Stomach (tissue), 9 donors: ENCODE measurements around the gene SLC4A1AP. TPM values are rescaled to one million over a fixed set of nuclear protein-coding genes. Genes with fewer than 3 reads are reported as not detected.

Source experiments
- DNase-seq, 2 donors: peaks; one replicate each; pipeline versions ENCODE4 v3.0.0 to v3.0.0-alpha.2; 2013 to 2019
- H3K27ac ChIP-seq, 5 donors: fragments of 200-600 bp in 4 of 5; sonication (generic) in 4 of 5; one replicate each; pipeline ENCODE4 v1.5.1; 2013 to 2019; ENCODE audit warnings: mild to moderate bottlenecking in 1 of 5, moderate library complexity in 1 of 5
- H3K27me3 ChIP-seq, 3 donors: fragments of 200-600 bp; sonication (generic); one replicate each; pipeline ENCODE4 v1.5.1; 2017 to 2019; ENCODE audit warnings: mixed run types in 1 of 3
- H3K36me3 ChIP-seq, 4 donors: fragments of 200-600 bp; sonication (generic); 1 replicate in 3 of 4; 2 replicates in 1 of 4; pipeline ENCODE4 v1.5.1; 2016 to 2019
- H3K4me1 ChIP-seq, 4 donors: fragments of 200-600 bp; sonication (generic); one replicate each; pipeline ENCODE4 v1.5.1; 2016 to 2019
- H3K4me3 ChIP-seq, 4 donors: fragments of 200-600 bp; sonication (generic) in 3 of 4; one replicate each; pipeline ENCODE4 v1.5.1; 2016 to 2019; ENCODE audit warnings: mild to moderate bottlenecking in 1 of 4
- H3K9me3 ChIP-seq, 4 donors: fragments of 200-600 bp; sonication (generic); one replicate each; pipeline ENCODE4 v1.5.1; 2016 to 2019
- EP300 ChIP-seq: sonication (generic); formaldehyde crosslinking; IDR thresholded peaks from one replicate; pipeline ENCODE4 v1.6.1; 2017; ENCODE audit warnings: antibody characterized with exemption
- POLR2A ChIP-seq, 4 donors: fragments of 450-650 bp; IDR thresholded peaks; one replicate each; pipeline ENCODE4 v1.6.1; 2016; ENCODE audit warnings: antibody characterized with exemption in 4 of 4, control low read depth in 2 of 4, mild to moderate bottlenecking in 1 of 4, moderate library complexity in 1 of 4
- POLR2AphosphoS5 ChIP-seq, 3 donors: sonication (generic); formaldehyde crosslinking; IDR thresholded peaks; one replicate each; pipeline ENCODE4 v1.6.1; 2016; ENCODE audit warnings: antibody characterized with exemption in 3 of 3
- WGBS, 5 donors: extraction: QIAGEN DNeasy Blood & Tissue Kit in 3 of 5; methylation state at CpG; one replicate each; pipeline versions ENCODE4 v1.1.5 to v1.1.7; 2013 to 2018; 5-methylcytosine and 5-hydroxymethylcytosine counted together
- intact Hi-C: fragments of 100-400 bp; cut with DNase I; formaldehyde crosslinking; loops from one replicate; pipeline ENCODE4 v1.15.1; 2023; ENCODE audit warnings: low total_unique reads
- polyA plus RNA-seq, 3 donors: library from polyadenylated mRNA; stranded (reverse); fragments of 200-250 nt; gene quantifications; one replicate each; pipeline ENCODE4 v1.2.3, GENCODE V29; 2013
- total RNA-seq, 5 donors: library from RNA; depleted of rRNA; stranded (reverse); fragments of >200 nt; gene quantifications; one replicate each; pipeline versions ENCODE4 v1.1.0 to v1.2.3, GENCODE V29; 2014 to 2016
- TF ChIP-seq, protein P1 (sequence below), 7 experiments: fragments of 450-650 bp in 4 of 7; fragments of 200-600 bp in 3 of 7; sonication (generic) in 3 of 7; IDR thresholded peaks; one replicate each; pipeline ENCODE4 v1.5.1; 2016 to 2019; ENCODE audit warnings: antibody characterized with exemption in 7 of 7, control low read depth in 2 of 7, mild to moderate bottlenecking in 1 of 7
- donor health status: healthy with polysubstance abuse.
- donor health status: Bipolar disorder and iron deficiency.
- donor health status: healthy.

Gene SLC4A1AP
- total and polyA plus RNA-seq, 8 donors = 11.2 to 58.9 (median 26.0) TPM

DNA sequence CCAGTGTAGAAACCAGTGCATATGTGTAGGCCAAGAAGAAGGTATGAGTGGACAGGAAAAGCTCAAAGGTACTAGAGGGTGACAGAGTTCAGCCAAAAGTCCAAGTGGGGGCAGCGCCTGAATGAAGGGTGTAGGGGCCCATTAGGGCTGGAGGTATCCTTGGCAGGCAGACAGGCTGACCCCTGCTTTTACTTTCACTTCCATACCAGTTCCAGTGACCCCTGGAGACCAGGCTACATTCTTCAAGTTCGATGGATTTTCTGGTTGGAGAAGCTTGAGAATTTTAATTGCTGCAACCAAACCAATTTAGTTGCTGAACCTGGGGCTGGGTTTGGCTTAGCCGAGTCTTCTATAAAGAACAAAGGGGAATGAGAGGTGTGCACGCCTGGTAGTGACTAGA is 65.5 kb downstream of the SLC4A1AP start:
- DNase-seq = no peak
- H3K36me3 ChIP-seq = no peaks in the 10 kb centered on the region
- 46 to 65% (median 51%) methylated on average over 4 of the region's 4 CpGs for WGBS, 5 donors
- H3K4me1 ChIP-seq = peaks cover 0 to 29% (median 12%) of the 10 kb centered on the region in 4 donors
- H3K27me3 ChIP-seq = no peaks in the 10 kb centered on the region
- no peak overlapping the region for H3K4me3 ChIP-seq
- intact Hi-C loops = no loop called here
- TF ChIP-seq POLR2AphosphoS5 (IDR thresholded peaks at IDR 0.05) = no peak
- TF ChIP-seq EP300 = no peak
- no peak for TF ChIP-seq POLR2A (IDR thresholded peaks at IDR 0.05)
- TF ChIP-seq, protein P1, sequence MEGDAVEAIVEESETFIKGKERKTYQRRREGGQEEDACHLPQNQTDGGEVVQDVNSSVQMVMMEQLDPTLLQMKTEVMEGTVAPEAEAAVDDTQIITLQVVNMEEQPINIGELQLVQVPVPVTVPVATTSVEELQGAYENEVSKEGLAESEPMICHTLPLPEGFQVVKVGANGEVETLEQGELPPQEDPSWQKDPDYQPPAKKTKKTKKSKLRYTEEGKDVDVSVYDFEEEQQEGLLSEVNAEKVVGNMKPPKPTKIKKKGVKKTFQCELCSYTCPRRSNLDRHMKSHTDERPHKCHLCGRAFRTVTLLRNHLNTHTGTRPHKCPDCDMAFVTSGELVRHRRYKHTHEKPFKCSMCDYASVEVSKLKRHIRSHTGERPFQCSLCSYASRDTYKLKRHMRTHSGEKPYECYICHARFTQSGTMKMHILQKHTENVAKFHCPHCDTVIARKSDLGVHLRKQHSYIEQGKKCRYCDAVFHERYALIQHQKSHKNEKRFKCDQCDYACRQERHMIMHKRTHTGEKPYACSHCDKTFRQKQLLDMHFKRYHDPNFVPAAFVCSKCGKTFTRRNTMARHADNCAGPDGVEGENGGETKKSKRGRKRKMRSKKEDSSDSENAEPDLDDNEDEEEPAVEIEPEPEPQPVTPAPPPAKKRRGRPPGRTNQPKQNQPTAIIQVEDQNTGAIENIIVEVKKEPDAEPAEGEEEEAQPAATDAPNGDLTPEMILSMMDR (IDR thresholded peaks at IDR 0.05) = no peak
- no peaks in the 10 kb centered on the region for H3K9me3 ChIP-seq
- peak overlapping the region in 4 of 5 donors; percentile 26 to 81 (median 66) for H3K27ac ChIP-seq

DNA sequence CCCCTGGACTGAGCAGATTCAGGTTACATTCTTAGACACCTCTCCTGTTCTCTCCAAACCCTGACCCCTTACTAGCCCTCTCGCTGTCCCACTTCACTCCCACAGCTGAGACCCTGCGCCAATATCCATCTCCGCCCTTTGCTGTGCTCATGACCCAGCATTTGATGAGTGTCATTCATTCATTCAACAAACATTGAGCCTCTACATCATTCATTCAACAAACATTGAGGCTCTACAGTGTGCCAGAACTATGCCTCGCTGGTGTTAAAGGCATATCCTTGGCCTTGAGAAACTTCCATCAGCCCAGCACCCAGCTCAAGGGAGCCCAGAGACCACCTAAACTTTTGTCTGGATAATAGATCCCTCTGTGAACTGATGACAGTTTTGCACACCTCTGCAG is 65.9 kb downstream of the SLC4A1AP start:
- intact Hi-C loops = no loop called here
- H3K27ac ChIP-seq = peak overlapping the region in 4 of 5 donors; percentile 26 to 81 (median 66)
- H3K4me3 ChIP-seq = no peak overlapping the region
- H3K4me1 ChIP-seq = peaks cover under 1 to 26% (median 12%) of the 10 kb centered on the region in 4 donors
- WGBS, 5 donors = 92 to 98% (median 96%) methylated on average over 4 of the region's 4 CpGs
- no peaks in the 10 kb centered on the region for H3K9me3 ChIP-seq
- TF ChIP-seq EP300 (no peak), POLR2A (IDR thresholded peaks at IDR 0.05) (no peak), POLR2AphosphoS5 (IDR thresholded peaks at IDR 0.05) (no peak)
- TF ChIP-seq, protein P1 (IDR thresholded peaks at IDR 0.05) = no peak
- no peaks in the 10 kb centered on the region for H3K27me3 ChIP-seq
- no peak for DNase-seq
- H3K36me3 ChIP-seq = no peaks in the 10 kb centered on the region

DNA sequence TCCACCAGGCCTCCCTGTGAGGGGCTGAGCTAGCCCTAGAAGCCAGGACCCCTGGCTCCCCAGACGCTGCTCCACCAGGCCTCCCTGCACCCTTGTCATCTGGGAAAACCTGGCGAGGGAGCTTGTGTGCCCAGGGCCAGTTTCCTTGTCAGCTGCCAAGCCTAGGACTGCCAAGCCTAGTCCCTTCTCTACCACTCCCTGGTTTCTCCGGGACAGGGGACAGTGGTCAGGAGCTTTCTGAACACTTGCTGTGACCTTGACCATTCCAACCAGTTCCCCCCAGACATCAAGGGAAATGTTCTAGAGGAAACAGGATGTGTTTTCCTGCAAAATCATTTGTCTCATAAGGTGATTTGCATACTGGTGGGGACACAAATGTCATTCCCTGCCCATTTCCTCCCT is 66.6 kb downstream of the SLC4A1AP start:
- DNase-seq = peak in 1 of 2 donors; percentile 67
- no peaks in the 10 kb centered on the region for H3K9me3 ChIP-seq
- intact Hi-C loops = no loop called here
- 30 to 48% (median 33%) methylated on average over 2 to 3 of the region's 3 CpGs for WGBS, 5 donors
- no peak for TF ChIP-seq POLR2A (IDR thresholded peaks at IDR 0.05)
- TF ChIP-seq, protein P1 (IDR thresholded peaks at IDR 0.05) = no peak
- no peak for TF ChIP-seq POLR2AphosphoS5 (IDR thresholded peaks at IDR 0.05)
- H3K27ac ChIP-seq = peak overlapping the region; percentile 1 to 81 (median 57)
- no peak overlapping the region for H3K4me3 ChIP-seq
- H3K27me3 ChIP-seq = no peaks in the 10 kb centered on the region
- peaks cover 7 to 29% (median 15%) of the 10 kb centered on the region in 4 donors for H3K4me1 ChIP-seq
- no peaks in the 10 kb centered on the region for H3K36me3 ChIP-seq

DNA sequence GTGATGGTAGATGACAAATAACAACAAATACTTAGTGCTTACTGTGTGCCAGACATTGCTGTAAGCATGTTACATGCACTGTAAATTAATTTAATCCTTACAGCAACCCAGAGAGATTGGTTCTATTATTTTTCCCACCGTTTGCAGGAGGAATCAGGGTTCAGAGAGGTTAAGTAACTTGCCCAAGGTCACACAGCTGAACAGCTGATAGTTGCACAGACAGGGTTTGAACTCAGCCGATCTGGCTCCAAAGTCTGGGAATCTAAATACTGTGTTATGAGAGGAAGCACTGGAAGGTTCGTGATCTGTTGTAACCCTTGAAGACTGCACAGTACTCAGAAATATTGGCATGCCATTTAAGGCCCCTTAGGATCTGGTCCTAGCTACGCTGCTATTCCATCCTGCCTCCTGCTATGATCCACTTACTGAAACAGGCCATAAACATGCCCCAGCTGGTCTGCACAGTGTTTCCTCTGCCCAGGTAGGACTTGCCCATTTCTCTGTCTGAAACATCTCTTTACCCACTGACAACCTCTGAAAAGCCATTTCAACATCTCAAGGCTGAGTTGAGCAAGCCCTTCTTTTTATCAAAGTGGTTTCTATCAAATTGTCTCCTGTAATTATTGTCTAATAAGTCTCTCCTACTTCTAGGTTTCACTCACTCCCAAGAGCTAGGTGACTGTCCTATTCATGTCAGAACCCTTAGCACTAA is 67.4 kb downstream of the SLC4A1AP start:
- no peak for TF ChIP-seq EP300
- TF ChIP-seq, protein P1 (IDR thresholded peaks at IDR 0.05) = no peak
- no peak for TF ChIP-seq POLR2AphosphoS5 (IDR thresholded peaks at IDR 0.05)
- TF ChIP-seq POLR2A (IDR thresholded peaks at IDR 0.05) = no peak
- WGBS, 5 donors = 65 to 76% (median 70%) methylated on average over 4 of the region's 4 CpGs
- H3K4me1 ChIP-seq = peaks cover 14 to 37% (median 22%) of the 10 kb centered on the region in 4 donors
- H3K27me3 ChIP-seq = no peaks in the 10 kb centered on the region
- peak overlapping the region in 4 of 5 donors; percentile 50 to 81 (median 66) for H3K27ac ChIP-seq
- H3K9me3 ChIP-seq = no peaks in the 10 kb centered on the region
- no peaks in the 10 kb centered on the region for H3K36me3 ChIP-seq
- no peak for DNase-seq
- intact Hi-C loops = no loop called here
- H3K4me3 ChIP-seq = no peak overlapping the region
